Activated naive CD8-positive, alpha-beta T cell treated with anti-CD3 and anti-CD28 coated beads for 36 hours (primary cell): Measurements from ENCODE around the gene THUMPD3. TPM values are rescaled to one million over a fixed set of nuclear protein-coding genes. Genes with fewer than 3 reads are reported as not detected.
A peak's percentile ranks its signal among the peaks of the same experiment; 100 is the strongest.

Source experiments
- DNase-seq: peaks from one replicate; pipeline ENCODE4 v3.0.0; 2021
- H3K27ac Mint-ChIP-seq: one replicate; pipeline ENCODE4 v1.8.0; 2022; ENCODE audit warnings: mild to moderate bottlenecking, moderate library complexity, mixed read lengths
- H3K27me3 Mint-ChIP-seq: one replicate; pipeline ENCODE4 v1.8.0; 2022; ENCODE audit warnings: mild to moderate bottlenecking, mixed read lengths
- H3K36me3 Mint-ChIP-seq: one replicate; pipeline ENCODE4 v1.8.0; 2021; ENCODE audit warnings: mild to moderate bottlenecking, mixed read lengths
- H3K4me1 Mint-ChIP-seq: one replicate; pipeline ENCODE4 v1.8.0; 2021; ENCODE audit warnings: mixed read lengths
- H3K4me3 Mint-ChIP-seq: one replicate; pipeline ENCODE4 v1.8.0; 2022; ENCODE audit warnings: mild to moderate bottlenecking, moderate library complexity, mixed read lengths
- H3K9me3 Mint-ChIP-seq: one replicate; pipeline ENCODE4 v1.8.0; 2022; ENCODE audit warnings: mixed read lengths
- total RNA-seq, 2 experiments: library from RNA; stranded (reverse); gene quantifications; one replicate each; pipeline ENCODE4 v1.2.3, GENCODE V29; 2021

The THUMPD3 gene
- total RNA-seq, 2 experiments from 2014 or later = 62.5 to 63.8 TPM

GRCh38 chr3:9399746-9400145 lies 36.9 kb downstream of the THUMPD3 start:
- no peak for DNase-seq
- Mint-ChIP-seq H3K27ac (peak overlapping the region; percentile 74), H3K36me3 (peaks cover 41% of the 10 kb centered on the region), H3K27me3 (no peaks in the 10 kb centered on the region), H3K4me3 (peak overlapping the region; percentile 77), H3K4me1 (peaks cover 52% of the 10 kb centered on the region), H3K9me3 (no peaks in the 10 kb centered on the region)

GRCh38 chr3:9400616-9401015 lies 37.8 kb downstream of the THUMPD3 start:
- Mint-ChIP-seq H3K36me3 (peaks cover 35% of the 10 kb centered on the region), H3K4me1 (peaks cover 50% of the 10 kb centered on the region), H3K9me3 (no peaks in the 10 kb centered on the region), H3K27me3 (no peaks in the 10 kb centered on the region), H3K27ac (no peak overlapping the region), H3K4me3 (peak overlapping the region; percentile 49)
- no peak for DNase-seq

- no peak for DNase-seq
- Mint-ChIP-seq H3K9me3 (no peaks in the 10 kb centered on the region), H3K27me3 (no peaks in the 10 kb centered on the region), H3K27ac (no peak overlapping the region), H3K4me3 (no peak overlapping the region), H3K4me1 (peaks cover 56% of the 10 kb centered on the region), H3K36me3 (peaks cover 39% of the 10 kb centered on the region)
Observed at GRCh38 chr3:9401986-9402385, 39.1 kb downstream of the THUMPD3 start.

- peaks cover 43% of the 10 kb centered on the region for H3K36me3 Mint-ChIP-seq
- no peak overlapping the region for H3K27ac Mint-ChIP-seq
- no peaks in the 10 kb centered on the region for H3K9me3 Mint-ChIP-seq
- no peaks in the 10 kb centered on the region for H3K27me3 Mint-ChIP-seq
- H3K4me3 Mint-ChIP-seq = no peak overlapping the region
- no peak for DNase-seq
- H3K4me1 Mint-ChIP-seq = peaks cover 57% of the 10 kb centered on the region
Observed at GRCh38 chr3:9402410-9403228, 39.8 kb downstream of the THUMPD3 start.

- H3K36me3 Mint-ChIP-seq = peaks cover 38% of the 10 kb centered on the region
- no peak for DNase-seq
- peaks cover 60% of the 10 kb centered on the region for H3K4me1 Mint-ChIP-seq
- H3K9me3 Mint-ChIP-seq = no peaks in the 10 kb centered on the region
- no peaks in the 10 kb centered on the region for H3K27me3 Mint-ChIP-seq
- H3K4me3 Mint-ChIP-seq = no peak overlapping the region
- no peak overlapping the region for H3K27ac Mint-ChIP-seq
Observed at GRCh38 chr3:9403463-9403862, 40.6 kb downstream of the THUMPD3 start.

GRCh38 chr3:9404680-9405079 lies 41.8 kb downstream of the THUMPD3 start:
- peak overlapping the region; percentile 10 for H3K27ac Mint-ChIP-seq
- no peaks in the 10 kb centered on the region for H3K9me3 Mint-ChIP-seq
- peaks cover 64% of the 10 kb centered on the region for H3K4me1 Mint-ChIP-seq
- peak overlapping the region; percentile 15 for H3K4me3 Mint-ChIP-seq
- DNase-seq = no peak
- H3K36me3 Mint-ChIP-seq = peaks cover 35% of the 10 kb centered on the region
- no peaks in the 10 kb centered on the region for H3K27me3 Mint-ChIP-seq

- H3K27ac Mint-ChIP-seq = no peak overlapping the region
- H3K36me3 Mint-ChIP-seq = peaks cover 38% of the 10 kb centered on the region
- H3K4me3 Mint-ChIP-seq = no peak overlapping the region
- no peak for DNase-seq
- peaks cover 65% of the 10 kb centered on the region for H3K4me1 Mint-ChIP-seq
- no peaks in the 10 kb centered on the region for H3K9me3 Mint-ChIP-seq
- no peaks in the 10 kb centered on the region for H3K27me3 Mint-ChIP-seq
Observed at GRCh38 chr3:9405756-9406155, 42.9 kb downstream of the THUMPD3 start.

DNA sequence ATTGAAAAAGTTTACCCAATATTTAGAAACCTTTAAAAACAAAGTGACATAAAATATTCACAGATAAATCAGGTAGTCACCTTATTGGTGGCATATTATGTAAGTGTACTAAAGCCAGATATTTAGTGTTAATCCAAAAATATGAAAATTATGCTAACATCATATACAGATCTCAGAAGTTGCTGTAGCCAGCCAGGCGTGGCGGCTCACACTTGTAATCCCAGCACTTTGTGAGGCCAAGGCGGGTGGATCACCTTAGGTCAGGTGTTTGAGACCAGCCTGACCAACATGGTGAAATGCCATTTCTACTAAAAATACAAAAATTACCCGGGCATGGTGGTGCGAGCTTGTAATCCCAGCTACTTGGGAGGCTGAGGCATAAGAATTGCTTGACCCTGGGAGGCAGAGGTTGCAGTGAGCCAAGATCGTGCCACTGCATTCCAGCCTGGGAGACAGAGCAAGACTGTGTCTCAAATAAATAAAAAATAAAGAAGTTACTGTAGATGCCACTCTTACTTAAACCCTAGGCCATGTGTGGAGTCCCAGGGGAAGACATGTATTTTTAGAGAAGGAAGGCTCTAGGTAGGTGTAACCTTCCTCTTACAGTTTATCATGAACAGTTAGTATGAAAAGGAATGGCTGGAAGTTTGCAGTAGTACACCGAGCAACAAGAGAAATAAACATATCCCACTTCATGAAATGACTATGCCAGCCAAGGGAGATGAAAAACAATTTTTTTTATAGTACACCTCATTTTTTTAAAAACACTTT lies 44.2 kb downstream of the THUMPD3 start:
- H3K27me3 Mint-ChIP-seq = no peaks in the 10 kb centered on the region

GRCh38 chr3:9408061-9408460 lies 45.2 kb downstream of the THUMPD3 start:
- Mint-ChIP-seq H3K27me3 (no peaks in the 10 kb centered on the region), H3K4me3 (no peak overlapping the region), H3K27ac (no peak overlapping the region), H3K9me3 (no peaks in the 10 kb centered on the region), H3K4me1 (peaks cover 56% of the 10 kb centered on the region), H3K36me3 (peaks cover 36% of the 10 kb centered on the region)
- DNase-seq = no peak

More for the DNA sequence above, 44.2 kb downstream of the THUMPD3 start:
- Mint-ChIP-seq H3K4me1 (peaks cover 58% of the 10 kb centered on the region), H3K4me3 (no peak overlapping the region), H3K36me3 (peaks cover 37% of the 10 kb centered on the region), H3K27ac (no peak overlapping the region), H3K9me3 (no peaks in the 10 kb centered on the region)
- no peak for DNase-seq

DNA sequence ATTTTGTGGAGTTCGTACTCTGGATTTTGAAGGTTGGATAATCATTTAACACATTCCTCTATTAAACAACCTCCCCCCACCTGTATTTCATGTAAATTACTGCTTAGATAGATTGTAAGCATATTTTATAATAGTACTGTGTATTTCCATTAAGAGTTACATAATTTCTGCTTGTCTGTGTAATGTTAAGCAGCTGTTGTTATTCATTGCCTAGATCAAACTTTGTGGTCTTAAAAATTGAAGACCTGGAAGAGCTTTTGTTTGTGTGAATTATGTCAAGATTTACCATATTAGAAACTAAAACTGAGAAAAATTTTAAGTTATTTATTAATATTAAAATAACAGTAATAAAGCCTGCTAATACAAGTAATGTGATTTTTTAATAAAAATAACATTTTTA lies 45.7 kb downstream of the THUMPD3 start:
- peaks cover 39% of the 10 kb centered on the region for H3K36me3 Mint-ChIP-seq
- H3K9me3 Mint-ChIP-seq = no peaks in the 10 kb centered on the region
- H3K4me3 Mint-ChIP-seq = no peak overlapping the region
- no peak for DNase-seq
- no peaks in the 10 kb centered on the region for H3K27me3 Mint-ChIP-seq
- H3K27ac Mint-ChIP-seq = no peak overlapping the region
- peaks cover 56% of the 10 kb centered on the region for H3K4me1 Mint-ChIP-seq

DNA sequence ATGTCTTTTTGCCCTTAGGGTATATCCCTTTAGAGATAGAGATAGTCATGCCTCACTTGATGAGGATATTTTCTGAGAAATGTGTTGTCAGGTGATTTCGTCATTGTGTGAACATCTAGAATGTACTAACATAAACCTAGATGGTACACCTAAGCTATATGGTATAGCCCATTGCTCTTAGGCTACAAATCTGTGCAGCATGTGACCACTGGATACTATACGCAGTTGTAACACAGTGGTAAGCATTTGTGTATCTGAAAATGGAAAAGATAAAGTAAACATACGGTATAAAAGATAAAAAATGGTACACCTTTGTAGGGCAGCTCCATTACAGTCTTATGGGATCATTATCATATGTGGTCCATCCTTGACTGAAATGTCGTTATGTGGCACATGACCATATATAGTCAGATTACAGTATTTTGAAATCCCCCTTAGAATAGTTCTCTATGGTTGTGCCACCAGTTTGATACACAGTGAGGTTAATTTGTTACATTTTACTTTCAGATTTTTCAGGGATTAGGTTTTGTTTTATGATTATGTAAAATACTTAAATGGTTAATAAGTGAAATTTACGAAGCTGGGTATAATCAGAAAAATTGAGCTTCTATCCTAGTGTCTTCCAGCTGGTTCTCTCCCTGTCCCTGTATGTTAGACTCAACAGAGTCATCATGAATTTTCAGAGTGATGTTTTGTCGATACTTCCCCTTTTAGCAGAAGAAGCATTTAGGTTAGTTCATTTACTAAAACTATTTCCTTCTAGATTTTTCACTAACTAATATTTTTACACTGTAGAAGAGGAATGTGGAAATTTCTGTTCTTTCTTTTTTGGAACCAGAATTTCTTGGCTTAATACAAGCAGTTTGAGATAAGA lies 47.4 kb downstream of the THUMPD3 start:
- Mint-ChIP-seq H3K4me3 (no peak overlapping the region), H3K4me1 (peaks cover 51% of the 10 kb centered on the region), H3K27ac (no peak overlapping the region)

GRCh38 chr3:9411302-9411701 lies 48.4 kb downstream of the THUMPD3 start:
- H3K4me1 Mint-ChIP-seq = peaks cover 53% of the 10 kb centered on the region
- no peak overlapping the region for H3K4me3 Mint-ChIP-seq
- DNase-seq = no peak
- H3K9me3 Mint-ChIP-seq = peaks cover 3% of the 10 kb centered on the region
- H3K27me3 Mint-ChIP-seq = no peaks in the 10 kb centered on the region
- peaks cover 44% of the 10 kb centered on the region for H3K36me3 Mint-ChIP-seq
- no peak overlapping the region for H3K27ac Mint-ChIP-seq

More for the DNA sequence above, 47.4 kb downstream of the THUMPD3 start:
- peaks cover 3% of the 10 kb centered on the region for H3K9me3 Mint-ChIP-seq
- H3K36me3 Mint-ChIP-seq = peaks cover 43% of the 10 kb centered on the region
- DNase-seq = no peak
- no peaks in the 10 kb centered on the region for H3K27me3 Mint-ChIP-seq

DNA sequence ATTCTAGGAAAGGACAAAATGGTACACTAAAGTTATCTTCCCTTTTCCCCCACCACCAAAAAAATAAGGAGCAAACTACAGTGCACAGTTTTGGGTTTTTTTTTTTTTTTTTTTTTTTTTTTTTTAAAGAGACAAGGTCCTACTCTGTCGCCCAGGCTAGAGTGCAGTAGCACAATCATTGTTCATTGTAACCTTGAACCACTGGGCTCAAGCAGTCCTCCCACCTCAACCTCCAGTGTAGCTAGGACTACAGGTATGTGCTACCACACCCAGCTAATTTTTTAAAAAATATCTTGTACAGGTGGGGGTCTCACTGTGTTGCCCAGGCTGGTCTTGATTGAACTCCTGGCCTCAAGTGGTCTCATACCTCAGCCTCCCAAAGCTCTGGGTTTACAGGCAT lies 49.4 kb downstream of the THUMPD3 start:
- DNase-seq = no peak
- Mint-ChIP-seq H3K4me3 (no peak overlapping the region), H3K27me3 (no peaks in the 10 kb centered on the region), H3K9me3 (peaks cover 3% of the 10 kb centered on the region), H3K4me1 (peaks cover 49% of the 10 kb centered on the region), H3K36me3 (peaks cover 41% of the 10 kb centered on the region), H3K27ac (no peak overlapping the region)

GRCh38 chr3:9414826-9415225 lies 52.0 kb downstream of the THUMPD3 start:
- Mint-ChIP-seq H3K4me1 (peaks cover 49% of the 10 kb centered on the region), H3K4me3 (no peak overlapping the region)

More at GRCh38 chr3:9414826-9415225, 52.0 kb downstream of the THUMPD3 start:
- no peak overlapping the region for H3K27ac Mint-ChIP-seq
- peaks cover 36% of the 10 kb centered on the region for H3K36me3 Mint-ChIP-seq
- H3K9me3 Mint-ChIP-seq = peaks cover 3% of the 10 kb centered on the region
- DNase-seq = no peak
- H3K27me3 Mint-ChIP-seq = no peaks in the 10 kb centered on the region
